ENCODE data around the gene ACBD4.

ACBD4 gene

DNA sequence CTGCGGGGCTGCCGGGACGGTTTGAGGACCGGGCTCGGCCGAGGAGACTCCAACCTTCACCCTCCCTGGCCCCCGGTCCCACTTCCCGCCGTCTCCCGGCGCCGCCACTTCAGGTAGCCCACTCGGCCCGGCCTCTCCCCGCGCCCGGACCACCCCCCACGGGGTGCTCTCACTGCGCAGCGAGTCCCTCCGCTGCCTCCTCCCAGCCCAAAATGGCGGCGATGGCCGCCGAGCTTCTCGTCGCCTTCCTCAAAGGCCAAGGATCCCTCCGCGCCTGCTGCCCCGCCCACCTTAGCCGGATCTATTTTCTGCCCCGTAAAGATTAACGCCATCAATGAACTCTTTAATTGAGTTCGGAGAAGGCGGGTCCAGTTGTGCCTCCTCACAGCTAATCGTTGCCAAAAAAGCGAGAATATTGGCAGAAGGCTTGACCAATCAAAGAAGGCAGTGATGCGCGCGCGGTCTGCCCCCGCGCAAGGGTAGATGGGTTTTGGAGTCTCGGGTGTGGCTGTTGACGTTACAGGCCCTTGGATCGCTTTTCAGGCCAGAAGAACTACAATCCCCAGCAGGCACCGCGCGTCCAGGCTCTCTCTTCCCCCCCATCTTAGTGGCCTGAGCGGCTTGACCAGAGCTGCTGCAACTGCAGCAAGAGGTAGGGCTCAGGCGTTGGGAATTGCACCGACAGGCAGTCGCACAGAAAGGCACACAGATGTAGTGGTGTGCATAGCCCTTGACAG, 26.0 kb downstream of the ACBD4 start, which contains the start of gene HEXIM2:
Gene HEXIM2 (plus strand): TSS at position 588 of the 737 bp plus-strand sequence. CDS start 919 bp downstream, outside the sequence.
- DNase-seq: peak; percentile 99 to 100

- no peak for DNase-seq
Measured at GRCh38 chr17:45162025-45162687, 26.7 kb downstream of the ACBD4 start.

GRCh38 chr17:45164734-45165269, 29.3 kb downstream of the ACBD4 start:
- no peak for DNase-seq

- DNase-seq: no peak
Measured at GRCh38 chr17:45168991-45169752, 33.7 kb downstream of the ACBD4 start.

DNA sequence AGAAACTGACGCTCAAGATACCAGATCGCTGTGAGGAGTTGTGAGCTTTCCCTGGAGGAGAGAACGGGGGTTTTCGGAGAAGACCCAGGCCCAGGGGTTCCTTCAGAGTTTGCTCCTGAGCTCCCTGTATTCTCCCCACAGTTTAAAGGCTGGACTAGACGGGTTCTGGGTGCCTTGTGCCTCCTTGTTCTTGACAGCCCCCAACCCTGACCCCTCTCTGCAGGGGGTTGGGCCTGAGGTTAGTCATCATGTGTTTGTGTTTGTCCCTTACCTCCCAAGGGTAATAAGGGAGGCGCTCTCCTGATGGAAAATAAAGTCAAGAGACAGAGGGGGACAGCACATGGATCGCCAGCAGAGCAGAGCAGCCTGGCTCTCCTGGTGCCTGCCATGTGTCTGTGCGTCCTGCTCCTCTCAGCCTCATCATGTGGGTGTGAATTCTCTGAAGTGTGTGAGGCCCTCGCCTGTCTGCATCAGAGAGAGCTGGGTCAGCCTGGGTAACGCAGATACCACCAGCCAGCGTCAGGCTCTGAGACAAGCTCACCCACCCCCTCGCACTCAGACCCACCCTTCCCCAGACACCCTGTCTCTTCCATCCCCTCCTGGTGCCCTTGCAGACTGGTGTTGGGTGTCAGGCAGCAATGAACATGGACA, 34.9 kb downstream of the ACBD4 start:
- DNase-seq: no peak

- peak in 1 of 2 donors; percentile 45 for DNase-seq
Measured at GRCh38 chr17:45170931-45171337, 35.4 kb downstream of the ACBD4 start.

DNA sequence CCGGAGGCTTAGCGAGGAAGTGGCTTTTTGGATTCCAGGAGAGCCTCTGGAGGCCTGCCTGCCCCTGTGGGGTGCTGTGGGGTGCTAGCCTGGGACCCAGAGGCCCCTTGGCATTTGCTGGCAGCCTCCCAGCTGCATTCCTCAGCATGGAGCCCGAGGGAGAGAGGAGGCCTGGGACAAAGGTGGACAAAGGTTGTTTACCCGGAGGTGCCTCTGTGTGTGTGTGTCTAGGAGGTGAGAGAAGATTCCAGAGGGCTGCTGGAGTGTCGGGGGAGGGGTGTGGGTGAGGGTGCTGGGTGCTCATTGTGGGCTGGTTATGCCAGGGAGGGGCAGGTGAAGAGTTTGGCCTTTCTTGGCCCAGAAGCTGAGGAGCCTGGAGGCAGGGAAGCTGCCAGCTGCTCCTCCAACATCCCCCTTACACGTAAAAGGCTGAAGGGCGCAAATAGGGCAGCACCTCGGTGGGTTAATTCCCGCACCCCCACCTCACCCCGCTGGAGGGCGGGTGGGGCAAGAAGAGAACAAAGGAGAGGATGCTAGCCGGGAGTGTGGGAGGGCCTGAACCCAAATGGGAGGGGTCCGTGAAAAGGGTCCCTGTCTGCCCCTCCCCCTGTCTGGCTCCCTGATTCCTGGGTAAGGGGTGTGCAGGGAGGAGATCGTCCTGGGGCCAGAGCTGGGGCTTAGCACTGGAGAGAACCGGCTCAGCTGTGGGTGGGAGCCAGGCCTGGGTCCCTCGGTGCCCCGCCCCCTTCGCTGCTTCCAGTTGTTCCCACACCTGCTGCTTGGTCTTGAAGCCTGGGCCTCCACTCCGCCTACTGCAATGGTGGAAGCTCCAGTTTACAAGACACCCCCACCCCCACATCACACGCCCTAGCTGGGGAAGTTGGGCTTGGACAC, 36.1 kb downstream of the ACBD4 start:
- DNase-seq: no peak

DNA sequence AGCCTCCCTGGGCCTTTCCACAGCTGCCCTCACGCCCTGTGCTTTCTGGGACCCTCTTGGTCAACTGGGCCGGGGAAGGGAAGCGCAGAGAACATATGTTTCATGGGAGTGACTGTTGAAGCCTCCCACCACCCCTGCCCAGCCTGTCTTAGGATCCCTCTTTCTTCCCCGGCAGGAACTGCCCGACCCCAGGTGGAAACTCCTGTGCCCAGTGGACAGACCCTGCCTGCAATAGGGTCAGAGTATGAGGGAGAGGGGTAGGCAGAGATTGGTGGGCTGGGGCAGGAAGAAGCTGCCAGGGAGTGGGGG, 36.7 kb downstream of the ACBD4 start:
- DNase-seq: no peak

GRCh38 chr17:45172541-45173286, 37.2 kb downstream of the ACBD4 start:
- peak; percentile 34 to 64 for DNase-seq

DNA sequence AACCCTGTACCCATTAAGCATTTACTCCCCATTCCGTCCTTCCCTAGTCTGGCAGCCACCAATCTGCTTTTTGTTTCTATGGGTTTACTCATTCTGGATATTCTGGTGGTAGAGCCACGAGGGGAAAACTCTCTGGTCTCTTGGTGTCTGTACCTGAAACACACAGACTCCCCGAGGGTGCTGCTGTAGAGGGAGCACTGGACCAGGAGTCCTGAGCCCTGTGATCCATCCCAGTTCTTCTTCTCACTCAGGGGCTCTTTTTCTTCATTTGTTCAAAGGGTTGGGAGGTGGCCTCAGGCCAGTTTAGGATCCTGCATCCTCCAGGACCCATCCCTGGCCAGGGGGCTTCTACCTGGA, 40.2 kb downstream of the ACBD4 start:
- no peak for DNase-seq

DNA sequence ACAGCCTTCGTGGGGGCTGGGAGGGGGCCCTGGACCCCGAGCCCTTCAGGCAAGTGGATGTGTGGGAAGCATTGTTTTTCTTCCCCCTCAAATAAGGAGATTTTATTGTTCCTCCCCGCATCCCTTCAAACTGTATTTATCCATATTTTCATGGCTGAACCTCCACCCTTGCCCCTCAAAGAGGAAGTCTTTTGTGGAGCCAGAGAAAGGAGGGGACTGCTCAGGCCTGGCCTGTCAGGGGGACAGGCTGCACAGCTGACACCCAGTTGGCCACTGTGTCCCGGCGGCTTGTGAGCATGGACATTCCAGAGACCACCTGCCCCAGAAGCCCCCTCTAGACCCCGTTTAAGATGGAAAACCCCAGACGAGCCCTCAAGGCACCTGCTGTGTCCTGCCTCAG, 42.1 kb downstream of the ACBD4 start:
- DNase-seq: no peak

GRCh38 chr17:45184144-45184543, 48.7 kb downstream of the ACBD4 start:
- no peak for DNase-seq

DNA sequence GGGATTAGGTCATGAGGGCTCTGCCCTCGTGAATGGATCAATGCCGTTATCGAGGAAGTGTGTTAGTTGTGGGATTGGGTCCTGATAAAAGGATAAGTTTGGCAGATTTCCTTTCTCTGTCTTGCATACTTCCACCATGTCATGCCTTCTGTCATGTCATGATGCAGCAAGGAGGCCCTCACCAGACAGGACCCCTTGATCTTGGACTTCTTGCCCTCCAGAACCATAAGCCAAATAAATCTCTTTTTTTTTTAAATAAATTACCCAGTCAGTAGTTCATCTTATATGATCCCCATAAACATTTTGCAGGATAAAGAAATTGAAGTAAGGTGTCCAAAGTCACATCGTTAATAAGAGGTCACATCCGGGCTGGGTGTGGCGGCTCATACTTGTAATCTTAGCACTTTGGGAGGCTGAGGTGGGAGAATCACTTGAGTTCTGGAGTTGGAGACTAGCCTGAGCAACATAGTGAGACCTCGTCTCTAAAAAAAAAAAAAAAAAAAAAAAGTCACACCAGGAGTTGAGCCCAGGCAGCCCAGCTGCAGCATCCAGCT, 51.4 kb downstream of the ACBD4 start:
- DNase-seq: no peak

- no peak for DNase-seq
Measured at GRCh38 chr17:45189009-45189408, 53.5 kb downstream of the ACBD4 start.

DNA sequence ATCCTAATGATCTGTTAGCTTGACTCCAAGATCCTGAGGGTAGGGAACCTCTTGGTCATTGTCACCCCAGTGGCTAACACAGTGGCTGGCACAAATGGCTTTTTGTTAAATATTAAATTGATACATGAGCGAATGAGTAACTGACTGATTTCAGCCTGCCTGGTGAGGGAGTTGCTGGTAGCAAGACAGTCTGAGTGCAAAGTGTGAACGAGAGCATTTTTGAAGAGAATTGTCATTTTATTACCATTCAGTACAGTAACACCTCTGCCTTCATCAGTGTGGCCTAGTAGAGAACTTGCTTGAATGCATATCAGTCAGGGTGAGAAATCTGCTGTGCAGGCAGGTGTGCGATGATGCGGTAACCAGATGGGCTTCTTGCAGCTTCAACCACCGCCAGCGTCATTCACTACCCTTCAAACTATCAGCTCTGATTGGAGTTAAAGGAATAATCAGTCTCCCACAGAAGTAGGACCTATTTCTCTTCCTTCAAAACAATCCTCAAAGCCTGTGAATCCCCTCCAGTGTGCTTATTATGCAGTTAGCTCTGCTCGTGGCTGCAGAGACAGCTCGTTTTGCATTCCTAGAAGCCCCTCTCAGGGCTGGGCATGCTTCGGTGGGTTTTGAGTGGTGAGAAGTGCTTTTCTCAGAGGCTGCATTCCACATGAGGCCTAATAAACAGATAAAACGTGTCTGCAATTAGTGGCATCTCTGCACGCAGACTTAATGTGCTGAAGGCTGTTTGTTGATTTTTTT, 55.2 kb downstream of the ACBD4 start:
- no peak for DNase-seq

All from CD4-positive, alpha-beta T cell treated with Interferon alpha-2 for 1 hour (primary cell).